RWPE2 (cell line): Measurements from ENCODE around the gene GANAB.

Source experiments
- ATAC-seq: fragments of 200-7000 bp; cut with Tn5 transposase; 3 replicates; pipeline ENCODE4 v1.9.1; 2021; ENCODE audit warnings: low read depth
- DNase-seq: peaks from one replicate; pipeline ENCODE4 v3.0.0-alpha.2; 2020; ENCODE audit warnings: low spot score
- H3K27ac ChIP-seq: fragments of 450-650 bp; 2 replicates; pipeline ENCODE4 v1.5.1; 2017; ENCODE audit warnings: mild to moderate bottlenecking; ENCODE audit not compliant: poor library complexity, severe bottlenecking
- H3K27me3 ChIP-seq: fragments of 250-450 bp; sonication (Bioruptor Pico); 2 replicates; pipeline ENCODE4 v1.5.1; 2021; ENCODE audit warnings: mild to moderate bottlenecking, moderate library complexity; ENCODE audit not compliant: insufficient read depth, poor library complexity, severe bottlenecking
- H3K36me3 ChIP-seq: fragments of 250-450 bp; sonication (Bioruptor Pico); 2 replicates; pipeline ENCODE4 v1.5.1; 2020; ENCODE audit warnings: low read depth, mild to moderate bottlenecking, moderate library complexity
- H3K4me1 ChIP-seq: fragments of 250-450 bp; sonication (Bioruptor Pico); 2 replicates; pipeline ENCODE4 v1.5.1; 2021; ENCODE audit warnings: mild to moderate bottlenecking, moderate library complexity; ENCODE audit not compliant: insufficient read depth, poor library complexity, severe bottlenecking
- H3K4me3 ChIP-seq: fragments of 250-450 bp; sonication (Bioruptor Pico); 2 replicates; pipeline ENCODE4 v1.5.1; 2021; ENCODE audit warnings: mild to moderate bottlenecking, moderate library complexity; ENCODE audit not compliant: severe bottlenecking
- H3K9me3 ChIP-seq: fragments of 250-450 bp; sonication (Bioruptor Pico); 2 replicates; pipeline ENCODE4 v1.5.1; 2021; ENCODE audit warnings: mild to moderate bottlenecking, moderate library complexity; ENCODE audit not compliant: severe bottlenecking
- TF ChIP-seq, protein P1 (sequence below): fragments of 450-650 bp; IDR thresholded peaks from one replicate; pipeline ENCODE4 v1.5.1; 2017; ENCODE audit warnings: mild to moderate bottlenecking, moderate library complexity; ENCODE audit not compliant: poor library complexity, severe bottlenecking

The GANAB gene

DNA sequence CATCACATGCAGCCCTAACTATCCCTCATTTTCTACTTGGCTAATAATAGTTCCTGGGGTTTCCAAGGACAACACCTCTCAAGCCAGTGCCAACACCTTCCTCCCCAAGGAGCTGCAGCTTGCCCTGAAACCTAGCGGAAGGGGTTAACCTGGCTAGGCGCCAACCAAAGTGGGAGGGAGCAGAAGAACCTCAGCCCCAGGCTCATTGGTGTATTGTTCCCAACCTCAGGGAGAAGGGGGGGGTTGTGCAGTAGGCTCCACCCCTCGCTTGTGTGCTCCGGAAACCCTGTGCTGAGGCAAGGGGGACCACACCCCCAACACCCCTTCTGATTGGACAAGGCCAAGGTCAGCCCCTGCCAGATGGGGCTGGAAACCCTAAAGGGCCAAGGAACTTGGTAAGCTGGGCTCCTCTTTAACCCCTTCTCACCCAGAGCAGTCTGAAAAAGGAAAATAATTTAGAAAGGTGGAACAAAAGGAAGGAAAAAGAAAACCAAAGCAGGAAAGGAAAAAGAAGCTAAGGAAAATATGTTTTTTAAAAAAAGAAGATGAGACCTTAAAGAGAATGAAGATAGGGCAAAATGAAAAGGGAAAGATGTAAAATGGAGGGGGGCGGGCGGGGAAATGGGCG is 47.2 kb downstream of the GANAB start:
- Histone ChIP-seq H3K9me3 (no peaks in the 10 kb centered on the region), H3K4me3 (peak overlapping the region; percentile 90)

DNA sequence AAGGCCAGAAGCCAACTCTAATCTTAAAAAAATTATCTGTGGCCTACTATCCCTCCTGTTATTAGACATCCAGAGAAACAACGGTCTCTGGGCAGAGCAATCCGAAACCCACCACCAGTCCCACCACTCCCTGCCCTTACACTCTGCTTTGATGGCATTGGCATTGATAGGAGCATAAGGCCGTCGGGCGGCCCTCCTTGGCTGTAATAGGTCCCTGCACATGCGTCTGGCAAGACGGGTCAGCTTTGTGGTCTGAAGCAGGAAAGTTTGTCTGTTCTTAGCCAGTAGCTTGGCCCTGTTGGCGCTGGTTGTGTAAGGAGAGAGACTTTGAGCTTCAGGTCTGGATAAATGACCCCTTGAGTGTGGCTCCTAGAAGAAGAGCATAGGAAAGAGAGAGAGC is 51.3 kb downstream of the GANAB start:
- ATAC-seq, result no peak
- H3K4me3 ChIP-seq, result no peak overlapping the region
- TF ChIP-seq, protein P1, sequence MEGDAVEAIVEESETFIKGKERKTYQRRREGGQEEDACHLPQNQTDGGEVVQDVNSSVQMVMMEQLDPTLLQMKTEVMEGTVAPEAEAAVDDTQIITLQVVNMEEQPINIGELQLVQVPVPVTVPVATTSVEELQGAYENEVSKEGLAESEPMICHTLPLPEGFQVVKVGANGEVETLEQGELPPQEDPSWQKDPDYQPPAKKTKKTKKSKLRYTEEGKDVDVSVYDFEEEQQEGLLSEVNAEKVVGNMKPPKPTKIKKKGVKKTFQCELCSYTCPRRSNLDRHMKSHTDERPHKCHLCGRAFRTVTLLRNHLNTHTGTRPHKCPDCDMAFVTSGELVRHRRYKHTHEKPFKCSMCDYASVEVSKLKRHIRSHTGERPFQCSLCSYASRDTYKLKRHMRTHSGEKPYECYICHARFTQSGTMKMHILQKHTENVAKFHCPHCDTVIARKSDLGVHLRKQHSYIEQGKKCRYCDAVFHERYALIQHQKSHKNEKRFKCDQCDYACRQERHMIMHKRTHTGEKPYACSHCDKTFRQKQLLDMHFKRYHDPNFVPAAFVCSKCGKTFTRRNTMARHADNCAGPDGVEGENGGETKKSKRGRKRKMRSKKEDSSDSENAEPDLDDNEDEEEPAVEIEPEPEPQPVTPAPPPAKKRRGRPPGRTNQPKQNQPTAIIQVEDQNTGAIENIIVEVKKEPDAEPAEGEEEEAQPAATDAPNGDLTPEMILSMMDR, result no peak
- no peak for DNase-seq
- peaks cover 76% of the 10 kb centered on the region for H3K36me3 ChIP-seq
- no peaks in the 10 kb centered on the region for H3K27me3 ChIP-seq
- H3K4me1 ChIP-seq, result peaks cover 10% of the 10 kb centered on the region
- no peak overlapping the region for H3K27ac ChIP-seq
- no peaks in the 10 kb centered on the region for H3K9me3 ChIP-seq

More for the DNA sequence above, 47.2 kb downstream of the GANAB start:
- ATAC-seq (peak; percentile 59), DNase-seq (peak; percentile 97)
- peak overlapping the region; percentile 90 for H3K27ac ChIP-seq
- peaks cover 65% of the 10 kb centered on the region for H3K36me3 ChIP-seq
- peaks cover 10% of the 10 kb centered on the region for H3K4me1 ChIP-seq
- no peaks in the 10 kb centered on the region for H3K27me3 ChIP-seq
- TF ChIP-seq, protein P1, result no peak

DNA sequence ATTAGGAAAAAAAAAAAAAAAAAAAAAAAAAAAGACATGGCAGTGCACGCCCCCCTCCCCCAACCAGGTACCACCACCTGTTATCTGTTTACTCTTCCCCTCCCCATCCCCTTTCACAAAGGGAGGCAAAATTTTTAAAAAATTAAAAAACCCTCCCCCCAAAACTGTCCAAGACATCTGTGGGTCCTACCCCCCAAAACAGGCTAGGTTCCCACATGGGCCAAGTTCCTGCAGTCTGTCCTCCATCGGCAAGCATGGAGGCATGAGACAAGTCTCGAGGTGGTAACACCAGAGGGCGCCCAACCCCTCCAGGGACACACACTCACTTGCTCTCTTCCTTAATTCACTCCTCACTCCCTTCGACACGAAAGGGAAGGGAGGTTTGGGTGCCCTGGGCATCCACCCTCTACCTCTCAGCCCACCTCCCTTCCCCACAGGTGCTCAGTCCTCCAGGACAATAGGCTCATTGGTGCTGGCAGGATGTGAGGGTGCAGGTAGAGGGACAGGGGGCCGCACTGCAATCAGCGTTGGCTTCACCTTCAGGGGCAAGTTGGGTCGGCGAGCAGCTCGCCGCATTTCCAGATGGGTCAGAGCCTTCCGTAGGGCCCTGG is 52.9 kb downstream of the GANAB start:
- DNase-seq (no peak), ATAC-seq (peak; percentile 25)
- H3K36me3 ChIP-seq, result peaks cover 69% of the 10 kb centered on the region
- no peak overlapping the region for H3K4me3 ChIP-seq
- H3K4me1 ChIP-seq, result peaks cover 4% of the 10 kb centered on the region
- TF ChIP-seq, protein P1, result peak; percentile 67
- no peaks in the 10 kb centered on the region for H3K27me3 ChIP-seq
- no peak overlapping the region for H3K27ac ChIP-seq
- H3K9me3 ChIP-seq, result no peaks in the 10 kb centered on the region

DNA sequence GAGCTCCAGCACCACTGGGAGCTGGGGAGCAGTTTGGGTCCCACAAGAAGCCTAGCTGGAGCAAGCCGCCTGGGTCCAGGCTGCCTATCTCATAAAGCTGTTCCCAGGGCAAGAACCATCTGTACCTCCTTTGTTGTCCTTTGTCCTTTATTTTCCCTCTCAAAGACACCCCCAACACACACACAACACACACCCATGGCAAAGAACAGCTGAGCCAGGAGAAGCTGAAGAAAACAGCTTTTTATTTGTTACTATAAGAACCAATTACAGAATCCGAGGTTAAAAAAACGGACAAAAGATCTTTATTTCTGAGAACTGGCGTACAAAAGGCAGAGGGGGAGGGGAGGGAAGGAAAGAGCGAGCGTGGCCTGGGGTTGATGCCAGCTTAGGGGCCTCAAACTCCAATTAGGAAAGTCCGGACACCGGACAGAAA is 53.4 kb downstream of the GANAB start:
- no peaks in the 10 kb centered on the region for H3K9me3 ChIP-seq
- TF ChIP-seq, protein P1, result no peak
- no peak for DNase-seq
- peak overlapping the region; percentile 63 for H3K27ac ChIP-seq
- H3K36me3 ChIP-seq, result peaks cover 69% of the 10 kb centered on the region
- no peak overlapping the region for H3K4me3 ChIP-seq
- peaks cover 4% of the 10 kb centered on the region for H3K4me1 ChIP-seq
- H3K27me3 ChIP-seq, result no peaks in the 10 kb centered on the region
- no peak for ATAC-seq
